HG03378 (cell line): ENCODE measurements around the gene NPY5R.

Experiments used
- ATAC-seq: cut with Tn5 transposase; IDR thresholded peaks from one replicate; pipeline ENCODE4 v1.9.1; 2021; ENCODE audit warnings: mild to moderate bottlenecking, moderate library complexity; ENCODE audit not compliant: unreplicated experiment

Gene NPY5R

DNA sequence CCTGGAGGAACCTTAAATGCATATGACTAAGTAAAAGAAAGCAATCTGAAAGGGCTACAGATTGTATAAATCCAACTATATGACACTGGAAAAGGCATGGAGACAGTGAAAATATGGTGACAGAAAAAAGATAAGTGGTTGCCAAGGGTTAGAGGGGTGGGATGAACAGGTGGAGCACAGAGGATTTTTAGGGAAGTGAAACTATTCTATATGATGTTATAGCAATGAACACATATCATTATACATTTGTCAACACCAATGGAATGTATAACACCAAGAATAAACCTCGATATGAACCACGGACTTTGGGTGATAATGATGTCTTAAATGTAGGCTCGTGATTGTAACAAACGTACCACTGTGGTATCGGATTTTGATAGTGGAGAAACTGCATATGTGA lies 40.7 kb downstream of the NPY5R start:
- ATAC-seq: no peak

- no peak for ATAC-seq
Observed at GRCh38 chr4:163384926-163385325, 41.2 kb downstream of the NPY5R start.

GRCh38 chr4:163385466-163385865 lies 41.8 kb downstream of the NPY5R start:
- ATAC-seq: no peak

GRCh38 chr4:163391756-163392155 lies 48.1 kb downstream of the NPY5R start:
- ATAC-seq: no peak

DNA sequence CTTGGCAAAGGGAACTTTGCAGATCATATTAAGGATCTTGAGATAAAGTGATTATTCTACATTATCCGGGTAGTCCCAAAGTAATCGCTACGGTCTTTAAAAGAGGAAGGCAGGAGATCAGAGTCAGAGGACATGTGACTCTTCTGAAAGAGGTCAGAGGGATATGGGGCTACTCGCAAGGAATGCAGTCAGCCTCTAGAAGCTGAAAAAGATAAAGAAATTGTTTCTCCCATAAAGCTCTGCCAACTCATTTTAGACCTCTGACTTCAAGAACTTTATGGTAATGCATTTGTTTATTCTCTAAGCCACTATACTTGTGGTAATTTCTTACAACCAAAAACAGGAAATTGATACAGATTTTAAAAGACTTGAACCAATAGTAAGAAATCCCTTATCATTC lies 48.6 kb downstream of the NPY5R start:
- ATAC-seq: no peak

DNA sequence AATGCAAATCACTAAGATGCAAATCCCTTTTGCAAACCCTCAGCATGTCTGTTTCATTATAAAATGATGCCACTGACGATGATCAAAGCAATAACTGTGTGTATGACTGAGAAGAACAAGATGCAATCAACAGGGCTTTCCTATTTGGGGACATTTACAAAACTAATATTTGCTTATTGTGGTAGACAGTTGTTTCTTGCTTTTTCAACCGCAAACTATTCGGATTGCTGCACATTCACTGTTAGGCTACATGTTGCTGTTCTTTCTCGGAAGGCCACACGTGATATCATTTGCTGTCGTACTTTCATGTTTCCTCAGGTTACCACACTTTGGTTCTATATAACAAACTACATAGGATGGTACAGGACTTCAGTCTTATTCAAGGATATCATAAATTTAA lies 49.8 kb downstream of the NPY5R start:
- ATAC-seq: no peak

DNA sequence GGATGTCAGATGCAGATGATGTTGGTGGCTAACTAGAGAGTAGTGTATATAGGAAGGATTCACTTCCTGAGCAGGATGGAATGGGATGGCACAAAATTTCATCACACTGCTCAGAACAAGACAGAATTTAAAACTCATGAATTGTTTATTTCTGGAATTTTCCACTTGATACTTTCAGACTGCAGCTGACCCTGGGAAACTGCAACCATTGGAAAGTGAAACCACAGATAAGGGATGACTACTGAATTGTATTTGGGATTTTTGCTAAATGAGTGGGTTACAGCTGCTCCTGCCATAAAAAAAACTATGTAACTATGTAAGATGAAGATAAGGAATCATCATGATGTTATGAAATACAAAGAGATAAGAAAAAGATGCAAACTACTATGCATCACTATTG lies 51.4 kb downstream of the NPY5R start:
- ATAC-seq: no peak

DNA sequence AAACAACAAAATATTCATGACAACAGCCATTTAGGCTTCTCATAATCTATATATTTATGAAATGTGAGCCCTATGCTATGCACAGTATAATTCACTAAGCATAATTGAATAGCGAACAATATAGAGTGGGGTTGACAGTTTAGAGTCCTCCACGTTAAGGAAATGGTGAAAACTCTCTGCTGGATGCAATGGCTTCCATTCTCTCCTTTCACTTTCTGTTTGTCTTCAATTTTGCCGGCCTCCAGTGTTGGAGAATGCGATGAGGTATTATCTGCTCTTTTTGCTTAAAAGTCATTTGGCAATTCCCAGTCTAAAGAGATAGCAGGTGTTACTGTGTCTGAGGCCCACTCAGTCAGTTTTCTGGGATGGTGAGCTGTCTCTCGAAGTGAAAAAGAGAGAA lies 52.1 kb downstream of the NPY5R start:
- no peak for ATAC-seq

GRCh38 chr4:163398238-163398637 lies 54.5 kb downstream of the NPY5R start:
- no peak for ATAC-seq

GRCh38 chr4:163400911-163401310 lies 57.2 kb downstream of the NPY5R start:
- no peak for ATAC-seq
